Lower leg skin (tissue), 4 donors: ENCODE results near the gene KIRREL3. TPM values are rescaled to one million over a fixed set of nuclear protein-coding genes. Genes with fewer than 3 reads are reported as not detected.

Source experiments
- DNase-seq, 2 donors: peaks; one replicate each; pipeline ENCODE4 v3.0.0-alpha.2; 2019; ENCODE audit warnings: low spot score in 2 of 2
- H3K4me3 ChIP-seq: fragments of 200-600 bp; sonication (generic); 2 replicates; pipeline ENCODE4 v1.5.1; 2017; ENCODE audit warnings: mild to moderate bottlenecking, low read depth; ENCODE audit not compliant: poor library complexity, severe bottlenecking
- CTCF ChIP-seq, 3 donors: fragments of 450-650 bp; IDR thresholded peaks; one replicate each; pipeline ENCODE4 v1.5.1; 2016; ENCODE audit warnings: antibody characterized with exemption in 3 of 3, mild to moderate bottlenecking in 3 of 3, moderate library complexity in 2 of 3
- POLR2A ChIP-seq, 2 donors: fragments of 450-650 bp; IDR thresholded peaks; one replicate each; pipeline ENCODE4 v1.6.1; 2016 to 2017; ENCODE audit warnings: antibody characterized with exemption in 2 of 2, mild to moderate bottlenecking in 1 of 2, moderate library complexity in 1 of 2
- WGBS, 2 donors: methylation state at CpG; one replicate each; pipeline ENCODE4 v1.1.5; 2018; 5-methylcytosine and 5-hydroxymethylcytosine counted together
- intact Hi-C: fragments of 100-400 bp; cut with DNase I; formaldehyde crosslinking; loops from one replicate; pipeline ENCODE4 v1.15.0; 2023; ENCODE audit warnings: low total_unique reads
- total RNA-seq, 4 donors: library from RNA; depleted of rRNA; stranded (reverse); fragments of >200 nt; gene quantifications; one replicate each; pipeline ENCODE4 v1.1.0, GENCODE V29; 2016

Gene KIRREL3
- total RNA-seq, 4 donors from 2014 or later = 0.13 TPM; not detected in 3

- WGBS, 2 donors = 66 to 77% methylated on average over 3 of the region's 3 CpGs
- DNase-seq = no peak
- no peak overlapping the region for H3K4me3 ChIP-seq
- intact Hi-C loops = no loop called here
- TF ChIP-seq POLR2A (IDR thresholded peaks at IDR 0.05) (no peak), CTCF (IDR thresholded peaks at IDR 0.05) (no peak)
Observed at GRCh38 chr11:126583101-126583500, 417.5 kb downstream of the KIRREL3 start.

GRCh38 chr11:126581871-126582648, 418.5 kb downstream of the KIRREL3 start:
- no peak for TF ChIP-seq POLR2A (IDR thresholded peaks at IDR 0.05)
- TF ChIP-seq CTCF (IDR thresholded peaks at IDR 0.05) = no peak
- intact Hi-C loops = no loop called here
- 80 to 89% methylated on average over 11 of the region's 11 CpGs for WGBS, 2 donors
- no peak for DNase-seq
- no peak overlapping the region for H3K4me3 ChIP-seq

DNA sequence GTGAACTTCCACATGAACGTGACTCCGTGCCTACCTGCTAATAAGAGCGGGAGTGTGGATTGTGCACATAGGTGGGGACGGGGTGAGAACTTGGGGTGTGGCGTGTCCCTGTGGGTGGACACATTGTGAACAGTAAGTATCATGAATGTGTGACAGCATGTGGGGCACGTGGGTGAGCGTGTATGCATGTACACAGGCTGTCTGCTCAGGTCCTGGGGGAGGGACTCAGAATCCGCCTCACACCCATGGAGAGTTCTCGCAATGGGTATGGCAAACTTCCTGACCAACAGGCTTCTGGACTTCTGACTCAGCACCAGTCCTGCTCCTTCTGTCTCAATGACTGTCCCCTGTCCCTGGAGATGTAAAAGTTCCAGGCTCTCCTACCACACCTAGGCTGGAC, 422.1 kb downstream of the KIRREL3 start:
- no peak for DNase-seq
- H3K4me3 ChIP-seq = no peak overlapping the region
- WGBS, 2 donors = 76 to 77% methylated on average over 9 of the region's 9 CpGs
- no peak for TF ChIP-seq POLR2A (IDR thresholded peaks at IDR 0.05)
- no peak for TF ChIP-seq CTCF (IDR thresholded peaks at IDR 0.05)
- intact Hi-C loops = no loop called here

- no peak for DNase-seq
- no peak for TF ChIP-seq POLR2A (IDR thresholded peaks at IDR 0.05)
- no peak for TF ChIP-seq CTCF (IDR thresholded peaks at IDR 0.05)
- WGBS, 2 donors = 43 to 55% methylated on average over 2 of the region's 2 CpGs
- intact Hi-C loops = no loop called here
- no peak overlapping the region for H3K4me3 ChIP-seq
Observed at GRCh38 chr11:126578021-126578420, 422.5 kb downstream of the KIRREL3 start.

- H3K4me3 ChIP-seq = no peak overlapping the region
- DNase-seq = no peak
- intact Hi-C loops = no loop called here
- 83 to 90% methylated on average over 4 of the region's 4 CpGs for WGBS, 2 donors
- TF ChIP-seq POLR2A (IDR thresholded peaks at IDR 0.05) (no peak), CTCF (IDR thresholded peaks at IDR 0.05) (no peak)
Observed at GRCh38 chr11:126575849-126576248, 424.7 kb downstream of the KIRREL3 start.
